GM12874 (cell line): ENCODE results near the gene HMGXB4.

ENCODE experiments used
- CTCF ChIP-seq: IDR thresholded peaks from 2 replicates; pipeline ENCODE4 v1.5.1; 2011; ENCODE audit warnings: low read depth, mild to moderate bottlenecking, control low read depth, low read length, moderate library complexity; ENCODE audit not compliant: insufficient read depth

HMGXB4 gene

GRCh38 chr22:35343664-35344550 lies 86.6 kb downstream of the HMGXB4 start:
- TF ChIP-seq CTCF, result no peak

- TF ChIP-seq CTCF, result no peak
These were observed 87.8 kb downstream of the HMGXB4 start for GRCh38 chr22:35344956-35345690.
